Type B pancreatic cell (in vitro differentiated cells): ENCODE measurements around the gene ADCK2. TPM values are rescaled to one million over a fixed set of nuclear protein-coding genes. Genes with fewer than 3 reads are reported as not detected.

Experiments
- DNase-seq: peaks from one replicate; pipeline ENCODE4 v3.0.0; 2021; ENCODE audit warnings: mixed read lengths; ENCODE audit not compliant: unreplicated experiment; ENCODE audit errors: extremely low spot score
- H3K27ac Mint-ChIP-seq: 2 replicates; pipeline ENCODE4 v1.8.0; 2021; ENCODE audit warnings: mild to moderate bottlenecking, mixed read lengths
- H3K27me3 Mint-ChIP-seq: 2 replicates; pipeline ENCODE4 v1.8.0; 2021; ENCODE audit warnings: mixed read lengths
- H3K36me3 Mint-ChIP-seq: 2 replicates; pipeline ENCODE4 v1.8.0; 2021; ENCODE audit warnings: mixed read lengths
- H3K4me1 Mint-ChIP-seq: one replicate; pipeline ENCODE4 v1.8.0; 2021; ENCODE audit warnings: mixed read lengths; ENCODE audit not compliant: unreplicated experiment
- H3K4me3 Mint-ChIP-seq: 2 replicates; pipeline ENCODE4 v1.8.0; 2021; ENCODE audit warnings: mild to moderate bottlenecking, mixed read lengths
- H3K9me3 Mint-ChIP-seq: 2 replicates; pipeline ENCODE4 v1.8.0; 2021; ENCODE audit warnings: mixed read lengths
- CTCF ChIP-seq: fragments of 200-600 bp; sonication (generic); conservative IDR thresholded peaks from 2 replicates; pipeline ENCODE4 v1.5.0; 2021; ENCODE audit warnings: antibody characterized with exemption, mild to moderate bottlenecking
- total RNA-seq: library from RNA; stranded (reverse); gene quantifications from 2 replicates; pipeline ENCODE4 v1.2.1, GENCODE V29; 2021; ENCODE audit warnings: low replicate concordance

Gene ADCK2
- total RNA-seq, 1 donor from 2014 or later = 16.3 TPM

DNA sequence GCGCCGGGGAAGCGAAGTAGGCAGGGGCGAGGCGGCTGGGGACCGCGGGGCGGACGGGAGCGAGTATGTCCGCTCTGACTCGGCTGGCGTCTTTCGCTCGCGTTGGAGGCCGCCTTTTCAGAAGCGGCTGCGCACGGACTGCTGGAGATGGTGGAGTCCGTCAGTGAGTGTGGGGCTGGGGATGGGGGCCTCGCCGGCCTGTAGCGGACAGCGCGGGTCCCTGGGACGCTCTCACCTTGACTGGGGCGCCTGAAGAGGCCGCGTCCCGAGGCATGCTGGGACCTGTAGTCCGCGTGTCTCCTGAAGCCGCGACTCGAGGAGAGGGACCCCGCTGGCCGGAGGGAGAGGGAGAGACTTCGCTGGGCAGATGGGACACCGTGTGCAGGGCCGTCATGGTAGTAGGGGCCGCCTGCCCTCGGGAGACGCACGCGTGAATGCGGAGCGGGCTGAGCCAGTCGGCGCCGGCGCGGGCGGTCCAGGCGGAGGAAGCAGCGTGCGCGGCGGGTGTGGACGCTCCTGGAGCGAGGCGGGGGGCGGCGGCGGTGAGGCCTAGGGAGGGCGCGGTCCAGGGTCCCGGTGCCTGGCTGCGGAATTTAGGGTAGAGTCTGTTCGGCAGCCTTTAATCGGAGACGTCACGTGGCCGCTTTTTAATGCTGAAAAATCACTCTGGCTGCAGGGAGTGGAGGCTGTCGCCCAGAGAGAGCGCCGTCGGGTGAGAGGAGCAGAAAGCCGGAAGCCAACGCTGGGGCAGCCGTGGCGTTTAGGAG is 24.1 kb downstream of the ADCK2 start, which contains the start of gene NDUFB2:
Gene NDUFB2 (plus strand): TSS at position 29 of the 767 bp plus-strand sequence. CDS start 37 bp downstream, at position 66.
- no peak for TF ChIP-seq CTCF
- H3K9me3 Mint-ChIP-seq = no peaks in the 10 kb centered on the region
- H3K4me1 Mint-ChIP-seq = peaks cover 31% of the 10 kb centered on the region
- peak; percentile 85 for DNase-seq
- H3K27ac Mint-ChIP-seq = peak within 1 kb of the TSS; percentile 99
- peaks cover 12% of the 10 kb centered on the region for H3K36me3 Mint-ChIP-seq
- H3K27me3 Mint-ChIP-seq = no peaks in the 10 kb centered on the region
- peak within 1 kb of the TSS; percentile 99 for H3K4me3 Mint-ChIP-seq

DNA sequence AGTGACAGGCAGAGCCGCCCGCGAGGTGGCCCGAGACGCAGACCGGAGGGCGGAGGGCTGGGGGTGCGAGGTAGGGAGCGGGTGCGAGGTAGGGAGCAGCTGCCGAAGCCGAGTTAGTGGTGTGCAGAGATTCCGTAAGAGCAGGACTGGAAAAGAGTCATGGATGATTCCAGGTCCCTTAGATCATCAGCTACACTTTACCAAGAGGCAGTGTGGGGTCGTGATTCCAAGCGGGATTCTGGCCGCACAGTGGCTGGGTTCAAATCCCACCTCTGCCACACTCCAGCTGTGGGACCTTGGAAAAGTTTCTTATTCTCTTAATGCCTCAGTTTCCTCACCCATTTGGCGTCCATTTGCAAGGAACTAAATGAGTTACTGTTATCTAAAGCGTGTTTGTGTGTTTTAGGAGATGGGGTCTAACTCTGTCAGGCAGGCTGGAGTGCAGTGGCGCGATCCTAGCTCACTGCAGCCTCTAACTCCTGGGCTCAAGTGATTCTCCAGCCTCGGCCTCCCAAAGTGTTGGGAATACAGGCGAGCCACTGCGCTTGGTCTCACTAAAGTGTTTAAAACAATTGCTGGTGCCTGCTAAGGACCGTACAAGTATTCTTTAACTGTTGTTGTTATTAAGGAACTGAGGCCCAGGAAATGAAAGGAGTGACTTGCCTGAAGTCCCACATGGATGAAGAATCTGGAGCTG is 24.9 kb downstream of the ADCK2 start:
- Mint-ChIP-seq H3K36me3 (peaks cover 9% of the 10 kb centered on the region), H3K9me3 (no peaks in the 10 kb centered on the region), H3K27ac (peak overlapping the region; percentile 99), H3K4me3 (peak overlapping the region; percentile 99), H3K4me1 (peaks cover 31% of the 10 kb centered on the region), H3K27me3 (no peaks in the 10 kb centered on the region)
- no peak for TF ChIP-seq CTCF
- no peak for DNase-seq

GRCh38 chr7:140698477-140698876 is 25.7 kb downstream of the ADCK2 start:
- Mint-ChIP-seq H3K4me3 (peak overlapping the region; percentile 99), H3K27ac (peak overlapping the region; percentile 99), H3K9me3 (no peaks in the 10 kb centered on the region), H3K36me3 (peaks cover 13% of the 10 kb centered on the region), H3K27me3 (no peaks in the 10 kb centered on the region), H3K4me1 (peaks cover 31% of the 10 kb centered on the region)
- no peak for TF ChIP-seq CTCF
- DNase-seq = no peak

DNA sequence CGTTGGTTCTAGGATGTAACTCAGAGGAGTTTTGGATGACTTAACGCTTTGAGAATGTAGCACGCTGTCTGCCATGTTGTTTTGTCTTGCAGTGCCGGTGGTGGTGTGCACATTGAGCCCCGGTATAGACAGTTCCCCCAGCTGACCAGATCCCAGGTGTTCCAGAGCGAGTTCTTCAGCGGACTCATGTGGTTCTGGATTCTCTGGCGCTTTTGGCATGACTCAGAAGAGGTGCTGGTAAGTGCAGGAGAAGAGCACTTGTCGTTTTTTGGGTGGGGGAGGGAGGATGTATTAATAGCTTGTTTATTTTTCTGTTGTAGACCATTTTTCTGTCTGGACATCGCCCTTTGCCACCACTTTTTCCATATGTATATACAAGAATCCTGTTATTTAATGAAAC is 30.0 kb downstream of the ADCK2 start:
- TF ChIP-seq CTCF = no peak
- H3K9me3 Mint-ChIP-seq = no peaks in the 10 kb centered on the region
- DNase-seq = no peak

GRCh38 chr7:140704205-140704604 is 31.5 kb downstream of the ADCK2 start:
- Mint-ChIP-seq H3K27ac (no peak overlapping the region), H3K27me3 (no peaks in the 10 kb centered on the region), H3K4me3 (no peak overlapping the region), H3K9me3 (no peaks in the 10 kb centered on the region), H3K4me1 (peaks cover 7% of the 10 kb centered on the region), H3K36me3 (peaks cover 13% of the 10 kb centered on the region)
- DNase-seq = no peak
- TF ChIP-seq CTCF = no peak

More for the DNA sequence above, 30.0 kb downstream of the ADCK2 start:
- no peak overlapping the region for H3K4me3 Mint-ChIP-seq
- H3K4me1 Mint-ChIP-seq = peaks cover 17% of the 10 kb centered on the region
- no peaks in the 10 kb centered on the region for H3K27me3 Mint-ChIP-seq
- no peak overlapping the region for H3K27ac Mint-ChIP-seq
- peaks cover 20% of the 10 kb centered on the region for H3K36me3 Mint-ChIP-seq
